ENCODE data around the gene KRTAP5-10.
"Not testable (repeated sequence)": the region's sequence is repeated elsewhere in the genome, so short reads cannot be mapped to it uniquely, and the experiment has no call there.

GRCh38 chr11:71540521-71541304 lies 24.6 kb upstream of the KRTAP5-10 start:
- TF ChIP-seq CTCF, POLR2A (IDR thresholded peaks at IDR 0.05): not testable (repeated sequence)

Data from testis (tissue), 2 donors.